Measurements from ENCODE around the gene TCEANC.

DNA sequence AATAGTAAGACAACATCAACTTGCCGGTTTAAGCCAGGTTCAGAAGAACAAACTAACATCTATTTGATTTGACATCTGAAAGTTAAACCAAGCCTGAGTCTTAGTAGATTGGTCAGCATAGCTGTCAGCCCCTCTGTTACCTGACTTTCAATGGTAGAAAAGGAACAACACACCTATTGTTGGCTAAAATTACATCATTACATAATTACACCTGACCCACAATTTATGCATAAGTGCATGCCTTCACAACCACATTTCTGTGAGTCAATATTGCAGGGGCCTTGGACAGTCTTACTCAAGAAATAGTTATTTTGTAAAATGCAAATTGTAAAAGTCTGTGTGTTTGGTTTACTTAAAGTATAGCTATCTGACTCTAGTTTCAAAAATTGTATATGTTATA is 47.3 kb upstream of the TCEANC start:
- TF ChIP-seq, protein P1, sequence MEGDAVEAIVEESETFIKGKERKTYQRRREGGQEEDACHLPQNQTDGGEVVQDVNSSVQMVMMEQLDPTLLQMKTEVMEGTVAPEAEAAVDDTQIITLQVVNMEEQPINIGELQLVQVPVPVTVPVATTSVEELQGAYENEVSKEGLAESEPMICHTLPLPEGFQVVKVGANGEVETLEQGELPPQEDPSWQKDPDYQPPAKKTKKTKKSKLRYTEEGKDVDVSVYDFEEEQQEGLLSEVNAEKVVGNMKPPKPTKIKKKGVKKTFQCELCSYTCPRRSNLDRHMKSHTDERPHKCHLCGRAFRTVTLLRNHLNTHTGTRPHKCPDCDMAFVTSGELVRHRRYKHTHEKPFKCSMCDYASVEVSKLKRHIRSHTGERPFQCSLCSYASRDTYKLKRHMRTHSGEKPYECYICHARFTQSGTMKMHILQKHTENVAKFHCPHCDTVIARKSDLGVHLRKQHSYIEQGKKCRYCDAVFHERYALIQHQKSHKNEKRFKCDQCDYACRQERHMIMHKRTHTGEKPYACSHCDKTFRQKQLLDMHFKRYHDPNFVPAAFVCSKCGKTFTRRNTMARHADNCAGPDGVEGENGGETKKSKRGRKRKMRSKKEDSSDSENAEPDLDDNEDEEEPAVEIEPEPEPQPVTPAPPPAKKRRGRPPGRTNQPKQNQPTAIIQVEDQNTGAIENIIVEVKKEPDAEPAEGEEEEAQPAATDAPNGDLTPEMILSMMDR (IDR thresholded peaks at IDR 0.05), result no peak
- TF ChIP-seq POLR2A (IDR thresholded peaks at IDR 0.05), result no peak
